GDM1 (cell line): Measurements from ENCODE around the gene TMCC3.
"Not testable (repeated sequence)": the region's sequence is repeated elsewhere in the genome, so short reads cannot be mapped to it uniquely, and the experiment has no call there.

ENCODE experiments used
- DNase-seq: peaks from one replicate; lab custom pipeline; 2025; lab: John Stamatoyannopoulos, UW

TMCC3 gene

GRCh38 chr12:94634717-94635116, 15.6 kb downstream of the TMCC3 start:
- no peak for DNase-seq

GRCh38 chr12:94633401-94633800, 17.0 kb downstream of the TMCC3 start:
- no peak for DNase-seq

- DNase-seq = no peak
Observed at GRCh38 chr12:94631058-94631457, 19.3 kb downstream of the TMCC3 start.

DNA sequence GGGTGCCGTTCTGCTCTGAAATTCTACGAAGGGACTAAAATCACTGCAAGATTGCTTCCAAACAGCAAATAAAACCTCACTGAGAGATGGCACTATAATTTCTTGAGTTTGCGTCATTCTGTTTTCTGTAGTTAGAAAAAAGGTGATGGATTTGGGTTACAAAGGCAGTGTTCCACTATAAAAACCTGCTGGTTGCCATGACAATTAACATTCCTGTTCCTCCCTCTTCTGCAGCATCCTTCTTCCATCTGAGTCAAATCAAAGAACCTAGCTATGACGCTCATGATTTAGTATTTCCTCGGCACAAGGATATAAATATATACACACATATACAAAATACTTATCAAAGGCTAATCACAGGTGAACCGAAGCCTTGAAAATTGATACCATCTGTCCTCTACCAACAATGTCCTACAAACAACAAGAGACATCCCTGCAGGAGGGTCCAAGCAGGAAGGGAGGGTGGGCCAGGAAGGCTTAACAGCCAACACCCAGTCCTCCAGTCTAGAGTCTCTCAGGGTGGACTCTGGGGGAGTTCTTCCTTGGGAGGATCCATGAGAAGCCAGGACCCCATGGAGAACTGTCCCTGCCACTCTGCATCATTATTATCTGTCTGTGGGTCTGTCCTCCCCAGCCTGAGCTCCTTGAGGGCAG, 21.4 kb downstream of the TMCC3 start:
- no peak for DNase-seq

DNA sequence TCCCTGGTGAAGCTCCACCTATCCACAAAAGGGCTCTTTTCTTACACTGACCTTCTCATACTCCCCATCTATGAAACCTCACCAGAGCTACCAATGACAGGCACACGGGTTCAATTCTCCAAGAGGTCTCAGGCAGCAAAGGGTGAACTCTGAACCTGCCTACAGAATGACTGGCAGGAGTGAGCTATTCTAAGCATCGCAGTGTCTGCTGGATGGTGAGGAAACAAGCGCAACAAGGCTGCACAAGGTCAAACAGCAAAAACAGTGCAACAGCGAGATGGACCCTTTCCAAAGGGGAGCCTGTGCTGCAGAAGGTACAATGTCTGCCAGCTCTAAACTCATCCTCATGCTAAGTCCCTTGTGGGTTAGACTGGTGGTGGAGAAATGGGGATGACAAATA, 22.0 kb downstream of the TMCC3 start:
- DNase-seq = no peak

DNA sequence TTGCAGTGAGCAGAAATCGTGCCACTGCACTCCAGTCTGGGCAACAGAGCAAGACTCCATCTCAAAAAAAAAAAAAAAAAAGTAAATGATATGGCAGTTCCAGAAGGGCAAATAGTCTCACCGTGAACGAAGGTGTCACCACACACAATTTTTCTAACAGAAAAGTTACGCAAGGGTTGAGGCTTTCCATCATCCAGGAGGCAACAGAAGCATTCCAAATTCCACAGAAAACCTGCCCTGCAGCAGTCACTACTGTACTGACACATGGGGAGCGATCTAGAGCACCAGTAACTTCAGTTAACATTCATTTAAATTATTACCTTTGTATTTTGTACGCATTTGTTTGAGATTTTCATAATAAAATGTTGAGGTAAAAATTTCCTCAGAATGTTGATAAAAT, 24.8 kb downstream of the TMCC3 start:
- no peak for DNase-seq

DNA sequence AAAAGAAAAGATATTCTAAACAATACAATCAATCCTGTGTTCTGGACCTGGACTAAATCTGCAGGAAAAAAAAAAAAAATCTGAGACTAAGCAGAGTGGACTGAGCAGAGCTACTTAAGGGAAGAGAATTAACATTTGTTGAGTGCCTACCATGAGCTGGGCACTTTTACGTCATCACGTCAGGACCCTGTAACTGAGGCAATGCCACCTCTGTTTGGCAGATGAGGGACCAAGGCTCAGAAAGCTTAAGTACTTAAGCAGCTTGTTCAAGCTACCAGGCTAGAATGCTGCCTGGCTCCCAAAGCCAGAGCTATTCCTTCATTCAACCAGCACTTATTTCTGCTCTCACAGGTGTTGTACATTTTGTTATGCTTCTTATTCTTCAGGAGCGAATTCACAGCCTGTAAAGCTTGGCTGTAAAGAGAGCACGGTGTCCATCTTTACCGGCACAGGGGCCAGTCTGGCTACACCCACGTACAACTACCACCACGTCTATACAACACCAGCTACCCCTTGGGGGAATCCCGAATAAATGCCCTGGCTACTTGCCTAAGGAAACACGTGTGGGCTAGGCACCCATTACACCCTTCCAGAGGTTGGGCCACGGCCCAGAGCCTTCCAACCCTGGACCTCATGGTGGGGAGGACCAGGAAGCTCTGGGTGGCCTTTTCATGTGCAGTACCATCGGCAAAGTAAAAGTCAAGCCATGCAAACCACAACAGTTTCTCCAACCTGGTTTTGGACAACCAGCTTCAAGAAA, 27.0 kb downstream of the TMCC3 start:
- DNase-seq = no peak

DNA sequence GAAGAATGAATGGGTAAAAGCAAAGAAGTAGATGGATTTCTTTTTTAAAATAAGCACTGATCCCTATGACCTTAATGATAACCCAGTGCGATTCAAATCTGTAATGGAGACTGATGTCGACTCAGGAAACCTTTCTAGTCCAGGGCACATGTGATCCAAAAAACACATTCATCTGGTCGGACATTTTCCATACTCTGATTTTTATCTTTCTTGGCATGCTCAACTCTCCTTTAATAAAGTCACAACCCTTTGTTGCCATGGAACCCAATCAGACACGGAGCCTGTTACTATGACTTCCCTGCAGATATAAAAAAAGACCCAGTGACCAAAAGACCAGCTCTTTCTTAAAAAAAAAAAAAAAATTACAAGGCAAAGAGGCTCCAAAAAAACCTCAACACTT, 27.9 kb downstream of the TMCC3 start:
- DNase-seq = no peak

GRCh38 chr12:94621662-94622359, 28.5 kb downstream of the TMCC3 start:
- DNase-seq = no peak

DNA sequence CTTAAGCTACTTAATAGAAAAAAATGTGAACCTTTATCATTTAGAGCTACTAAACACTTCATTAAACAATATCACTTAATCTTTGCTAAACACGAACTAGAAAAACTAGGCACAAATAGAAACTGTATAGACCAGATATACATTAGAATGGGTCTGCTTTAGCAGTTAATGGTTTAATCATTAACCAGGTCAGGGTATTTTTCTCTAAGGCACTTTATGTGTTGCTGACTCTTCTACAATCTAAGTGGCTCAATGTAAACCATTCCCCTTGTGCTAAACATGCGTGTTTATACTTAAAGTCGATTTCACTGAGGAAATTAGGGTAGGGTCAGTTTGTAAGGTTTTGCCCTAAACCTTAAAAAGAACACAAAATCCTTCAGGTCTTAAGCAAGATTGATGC, 29.7 kb downstream of the TMCC3 start:
- no peak for DNase-seq

- no peak for DNase-seq
Observed at GRCh38 chr12:94618995-94619695, 31.2 kb downstream of the TMCC3 start.

GRCh38 chr12:94617101-94617500, 33.3 kb downstream of the TMCC3 start:
- DNase-seq = no peak

- no peak for DNase-seq
Observed at GRCh38 chr12:94616203-94616729, 34.1 kb downstream of the TMCC3 start.

DNA sequence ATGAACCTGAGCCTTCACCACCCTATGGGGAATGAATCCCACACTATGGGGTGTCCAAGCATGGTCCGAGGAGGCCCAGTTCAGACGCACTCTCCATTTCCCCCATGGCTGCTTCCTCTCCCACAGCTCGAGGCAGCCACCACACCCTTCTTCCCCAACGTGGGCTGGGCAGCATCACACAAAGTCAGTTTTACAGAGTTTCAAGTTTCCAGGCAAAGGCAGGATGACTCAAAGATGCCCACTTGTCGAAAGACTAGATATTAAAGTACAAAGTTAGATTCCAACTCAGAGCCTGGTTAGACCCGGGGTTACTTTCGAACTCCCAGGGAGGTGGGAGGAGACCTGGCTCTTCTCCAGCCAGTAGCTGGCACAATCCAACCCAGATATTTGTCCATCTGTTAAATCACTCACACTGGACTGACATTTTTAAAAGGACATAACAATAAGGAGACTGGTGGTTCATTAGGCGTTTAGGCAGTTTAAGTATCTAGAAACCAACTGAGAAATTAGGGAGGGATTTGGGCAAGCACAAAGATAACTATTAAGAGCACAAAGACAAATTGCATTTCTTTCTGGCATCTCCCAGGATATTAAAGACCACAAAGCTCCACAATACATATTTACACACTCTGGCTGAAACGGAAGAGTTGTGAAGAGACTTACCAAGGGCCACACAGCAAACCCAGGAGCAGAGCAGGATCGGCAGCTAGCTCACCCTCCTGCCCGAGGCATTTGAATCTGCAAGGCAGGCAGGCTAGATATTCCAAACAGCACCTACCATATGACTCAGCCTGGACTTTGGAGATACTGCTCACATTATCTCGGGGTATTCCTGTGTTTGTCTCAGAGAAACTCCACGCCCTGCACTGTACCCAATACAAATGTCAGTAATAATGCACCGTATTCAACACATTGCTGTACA, 34.8 kb downstream of the TMCC3 start:
- no peak for DNase-seq

DNA sequence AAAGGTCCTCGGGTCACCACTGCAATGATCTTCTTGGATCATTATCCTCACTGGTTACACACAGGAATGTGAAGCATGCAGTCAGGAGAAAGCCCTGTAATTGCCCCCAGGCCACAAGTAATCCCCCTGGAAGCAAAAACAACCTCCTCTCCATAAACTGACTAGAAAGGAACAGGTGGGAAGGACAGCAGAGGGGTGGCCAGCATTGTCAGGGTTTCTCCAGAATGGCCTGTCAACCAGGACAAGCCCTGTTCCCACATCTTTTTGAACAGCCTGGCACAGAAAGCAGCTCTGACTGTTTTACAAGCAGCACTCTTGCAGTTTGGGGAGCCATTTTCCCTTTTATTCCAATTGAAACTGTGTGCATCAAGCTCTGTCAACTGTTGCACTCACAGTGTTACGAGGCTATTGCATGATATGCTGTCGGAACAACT, 36.1 kb downstream of the TMCC3 start:
- no peak for DNase-seq

- DNase-seq = no peak
Observed at GRCh38 chr12:94609917-94610443, 40.4 kb downstream of the TMCC3 start.

DNA sequence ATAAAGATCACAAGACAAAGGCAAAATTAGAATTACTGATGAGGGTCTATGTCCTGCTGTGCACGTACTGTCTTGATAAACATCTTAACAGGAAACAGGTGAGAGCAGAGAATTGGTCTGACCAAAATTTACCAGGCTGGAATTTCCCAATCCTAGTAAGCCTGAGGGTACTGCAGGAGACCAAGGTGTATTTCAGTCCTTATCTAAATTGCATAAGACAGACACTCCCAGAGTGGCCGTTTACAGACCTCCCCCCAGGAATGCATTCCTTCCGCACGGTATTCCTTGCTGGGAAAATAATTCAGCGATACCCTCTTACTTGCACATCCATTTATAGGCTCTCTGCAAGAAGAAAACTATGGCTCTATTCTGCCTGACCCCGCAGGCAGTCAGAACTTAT, 43.5 kb downstream of the TMCC3 start:
- not testable (repeated sequence) for DNase-seq

- DNase-seq = no peak
Observed at GRCh38 chr12:94604366-94604698, 46.0 kb downstream of the TMCC3 start.

GRCh38 chr12:94603434-94604365, 46.7 kb downstream of the TMCC3 start:
- no peak for DNase-seq

- DNase-seq = no peak
Observed at GRCh38 chr12:94602024-94602423, 48.3 kb downstream of the TMCC3 start.
